ENCODE results near the gene CHRNA4.
A peak's percentile ranks its signal among the peaks of the same experiment; 100 is the strongest.

CHRNA4 gene

GRCh38 chr20:63296531-63297299 lies 64.4 kb downstream of the CHRNA4 start:
- TF ChIP-seq CTCF (conservative IDR thresholded peaks at IDR 0.05; ENCODE audit: low read depth, low read length), result no peak
- H3K4me3 ChIP-seq (ENCODE audit: low read depth, low read length), result no peak overlapping the region
- no peak for DNase-seq (ENCODE audit: low read depth)

DNA sequence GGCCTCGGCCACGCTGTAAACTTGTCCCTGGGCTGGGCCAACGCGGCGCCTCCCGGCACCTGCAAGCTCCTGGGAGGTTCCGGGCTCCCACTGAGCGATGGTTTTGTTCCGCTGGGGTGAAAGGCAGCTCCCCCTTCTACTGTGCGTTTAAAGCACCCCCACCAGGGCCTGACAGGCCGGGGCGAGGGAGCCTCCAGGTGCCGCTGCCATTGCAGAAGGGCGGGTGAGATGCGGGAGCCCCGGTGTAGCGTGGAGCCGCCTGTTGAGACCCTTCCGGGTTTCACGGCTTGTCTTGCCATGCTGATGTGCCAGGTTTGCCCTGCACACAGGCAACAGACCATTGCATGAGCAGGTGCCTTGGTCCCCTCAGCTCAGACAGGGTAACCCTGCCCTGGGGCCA lies 65.3 kb downstream of the CHRNA4 start:
- DNase-seq (ENCODE audit: low read depth), result no peak
- no peak for TF ChIP-seq CTCF (conservative IDR thresholded peaks at IDR 0.05; ENCODE audit: low read depth, low read length)
- no peak overlapping the region for H3K4me3 ChIP-seq (ENCODE audit: low read depth, low read length)

DNA sequence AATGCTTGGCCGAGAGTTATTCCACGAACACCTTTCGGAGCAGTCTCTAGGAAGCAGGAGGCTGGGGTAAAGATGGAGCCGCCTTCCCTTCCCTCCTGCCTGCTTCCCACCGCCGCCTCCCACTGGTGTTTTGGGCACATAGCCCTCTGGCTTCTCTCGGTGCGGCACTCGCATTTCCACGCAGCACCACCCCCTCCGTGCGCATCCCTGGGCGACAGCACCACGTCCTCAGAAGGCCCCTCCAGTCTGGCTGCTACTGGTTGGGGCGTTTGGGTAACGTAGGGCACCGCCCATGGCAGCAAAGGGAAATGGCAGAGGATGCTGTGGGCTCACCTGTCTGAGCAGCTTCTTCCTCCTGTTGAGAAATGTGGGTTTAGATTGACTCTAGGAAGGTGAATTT lies 65.7 kb downstream of the CHRNA4 start:
- no peak overlapping the region for H3K4me3 ChIP-seq (ENCODE audit: low read depth, low read length)
- TF ChIP-seq CTCF (conservative IDR thresholded peaks at IDR 0.05; ENCODE audit: low read depth, low read length), result peak; percentile 25
- no peak for DNase-seq (ENCODE audit: low read depth)

DNA sequence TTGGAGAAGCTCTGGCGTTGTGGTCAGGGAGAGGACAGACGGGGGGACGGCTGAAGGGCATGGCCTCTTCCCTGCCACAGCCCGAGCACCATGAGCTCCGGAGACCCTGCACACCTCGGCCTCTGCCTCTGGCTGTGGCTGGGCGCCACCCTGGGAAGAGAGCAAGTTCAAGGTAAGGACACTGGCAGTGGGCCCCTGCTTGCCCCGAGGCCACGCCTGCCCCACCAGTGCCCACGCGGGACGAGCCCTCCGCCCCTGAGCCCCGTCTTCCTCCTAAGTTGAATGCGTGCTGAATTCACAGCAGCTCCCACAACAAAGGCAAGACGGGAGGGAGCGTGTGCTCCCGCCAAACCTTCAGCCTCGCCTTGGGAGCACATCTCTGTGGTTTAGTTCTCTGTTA lies 66.1 kb downstream of the CHRNA4 start:
- TF ChIP-seq CTCF (conservative IDR thresholded peaks at IDR 0.05; ENCODE audit: low read depth, low read length), result no peak
- DNase-seq (ENCODE audit: low read depth), result no peak
- no peak overlapping the region for H3K4me3 ChIP-seq (ENCODE audit: low read depth, low read length)

- TF ChIP-seq CTCF (conservative IDR thresholded peaks at IDR 0.05; ENCODE audit: low read depth, low read length), result no peak
- DNase-seq (ENCODE audit: low read depth), result no peak
- H3K4me3 ChIP-seq (ENCODE audit: low read depth, low read length), result no peak overlapping the region
Measured at GRCh38 chr20:63294536-63294900, 66.6 kb downstream of the CHRNA4 start.

DNA sequence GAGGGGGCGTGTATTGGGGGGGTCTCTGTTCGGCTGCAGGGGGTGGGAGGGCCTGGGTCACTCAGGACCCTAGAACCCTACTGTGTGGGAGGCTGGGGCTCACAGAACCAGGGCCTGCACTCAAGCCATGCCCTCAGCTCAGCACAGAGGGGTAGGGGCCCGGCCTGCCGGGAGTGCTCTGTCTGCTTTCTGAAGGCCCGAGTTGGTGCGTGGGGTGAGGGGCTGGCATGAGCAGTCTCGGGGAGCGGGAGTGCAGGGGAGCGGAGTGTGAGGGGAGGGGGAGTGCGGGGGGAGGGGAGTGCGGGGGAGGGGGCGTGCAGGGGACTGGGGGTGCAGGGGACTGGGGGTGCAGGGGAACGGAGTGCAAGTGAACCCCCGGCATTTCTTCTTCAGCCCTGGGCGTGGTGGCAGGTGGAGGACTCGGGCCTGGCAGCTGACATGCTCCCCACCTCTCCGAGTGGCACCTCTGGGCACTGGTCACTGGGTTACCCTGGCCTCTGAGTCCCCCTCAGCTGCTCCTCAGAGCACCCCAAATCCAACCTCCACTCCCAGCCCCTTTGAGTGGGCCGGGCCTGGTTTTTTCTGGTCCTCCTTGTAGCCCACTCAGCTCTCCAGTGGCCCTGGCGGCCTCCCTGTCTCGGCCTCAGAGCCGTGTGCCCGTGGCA lies 67.1 kb downstream of the CHRNA4 start:
- DNase-seq (ENCODE audit: low read depth), result no peak
- no peak overlapping the region for H3K4me3 ChIP-seq (ENCODE audit: low read depth, low read length)
- TF ChIP-seq CTCF (conservative IDR thresholded peaks at IDR 0.05; ENCODE audit: low read depth, low read length), result no peak

DNA sequence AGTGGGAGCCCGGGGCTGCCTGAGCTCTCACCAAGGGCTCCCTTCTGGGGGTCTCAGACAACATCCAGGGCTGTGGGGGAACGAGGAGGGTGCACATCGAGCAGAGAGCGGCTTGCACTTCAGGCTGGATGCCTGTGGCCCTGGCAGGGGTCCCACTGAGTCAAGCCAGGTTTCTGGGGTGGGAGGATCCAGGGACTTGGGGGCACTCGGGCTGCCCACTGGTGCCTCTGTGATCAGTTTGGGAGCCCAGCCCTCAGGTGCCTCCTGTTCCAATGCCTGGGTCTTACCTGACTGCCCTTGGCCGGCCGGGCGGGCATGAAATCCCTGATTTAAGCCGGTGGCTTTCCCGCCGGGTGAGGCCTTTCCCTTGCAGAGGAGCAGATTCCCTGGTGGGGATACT lies 67.7 kb downstream of the CHRNA4 start:
- no peak for TF ChIP-seq CTCF (conservative IDR thresholded peaks at IDR 0.05; ENCODE audit: low read depth, low read length)
- DNase-seq (ENCODE audit: low read depth), result no peak
- H3K4me3 ChIP-seq (ENCODE audit: low read depth, low read length), result no peak overlapping the region

All from choroid plexus epithelial cell (primary cell).